Esophagus squamous epithelium (tissue), 5 donors: ENCODE data around the gene RREB1. TPM values are rescaled to one million over a fixed set of nuclear protein-coding genes. Genes with fewer than 3 reads are reported as not detected.

Experiments
- DNase-seq: peaks from one replicate; lab custom pipeline; 2025; lab: John Stamatoyannopoulos, UW
- H3K27ac ChIP-seq, 4 donors: fragments of 200-600 bp; sonication (generic); one replicate each; pipeline ENCODE4 v1.5.1; 2016 to 2019; ENCODE audit warnings: mild to moderate bottlenecking in 1 of 4
- H3K27me3 ChIP-seq, 4 donors: fragments of 200-600 bp; sonication (generic); 1 replicate in 3 of 4; 2 replicates in 1 of 4; pipeline versions ENCODE4 v1.5.1 to v1.6.0; 2017 to 2021; ENCODE audit warnings: antibody characterized with exemption in 1 of 4
- H3K36me3 ChIP-seq, 3 donors: fragments of 200-600 bp; sonication (generic); one replicate each; pipeline ENCODE4 v1.5.1; 2016 to 2019
- H3K4me1 ChIP-seq, 3 donors: fragments of 200-600 bp; sonication (generic); one replicate each; pipeline ENCODE4 v1.5.1; 2017 to 2019
- H3K4me3 ChIP-seq, 4 donors: fragments of 200-600 bp; sonication (generic); 1 replicate in 3 of 4; 2 replicates in 1 of 4; pipeline ENCODE4 v1.5.1; 2016 to 2019; ENCODE audit warnings: mild to moderate bottlenecking in 2 of 4, moderate library complexity in 1 of 4
- H3K9me3 ChIP-seq, 3 donors: fragments of 200-600 bp; sonication (generic); one replicate each; pipeline ENCODE4 v1.5.1; 2016 to 2019
- CTCF ChIP-seq, 6 experiments: fragments of 450-650 bp in 4 of 6; fragments of 200-600 bp in 2 of 6; sonication (generic) in 2 of 6; IDR thresholded peaks; one replicate each; pipeline ENCODE4 v1.5.1; 2016 to 2019; ENCODE audit warnings: antibody characterized with exemption in 6 of 6, mild to moderate bottlenecking in 4 of 6, moderate library complexity in 4 of 6
- POLR2A ChIP-seq, 4 donors: fragments of 450-650 bp; IDR thresholded peaks; one replicate each; pipeline ENCODE4 v1.6.1; 2017; ENCODE audit warnings: antibody characterized with exemption in 4 of 4, mild to moderate bottlenecking in 4 of 4, moderate library complexity in 3 of 4
- WGBS, 2 donors: methylation state at CpG; one replicate each; pipeline ENCODE4 v1.1.5; 2018; 5-methylcytosine and 5-hydroxymethylcytosine counted together
- intact Hi-C: fragments of 100-400 bp; cut with DNase I; formaldehyde crosslinking; loops from one replicate; pipeline ENCODE4 v1.15.0; 2022
- total RNA-seq, 4 donors: library from RNA; depleted of rRNA; stranded (reverse); fragments of >200 nt; gene quantifications; one replicate each; pipeline ENCODE4 v1.1.0, GENCODE V29; 2016
- donor health status: DM: yes; HTN: yes; CAD: no.

The RREB1 gene
- total RNA-seq, 4 donors from 2014 or later: 41.7 to 79.6 (median 57.5) TPM

GRCh38 chr6:7137335-7138045, 29.7 kb downstream of the RREB1 start:
- H3K36me3 ChIP-seq: peaks cover 0 to 5% (median 0%) of the 10 kb centered on the region in 3 donors
- WGBS, 2 donors: 13 to 16% methylated on average over 8 to 11 of the region's 11 CpGs
- peak in 1 of 4 donors; percentile 20 for TF ChIP-seq POLR2A (IDR thresholded peaks at IDR 0.05)
- no peak for TF ChIP-seq CTCF (IDR thresholded peaks at IDR 0.05)
- peak overlapping the region; percentile 41 to 96 (median 87) for H3K27ac ChIP-seq
- no peaks in the 10 kb centered on the region for H3K27me3 ChIP-seq
- peaks cover 31 to 79% (median 43%) of the 10 kb centered on the region in 3 donors for H3K4me1 ChIP-seq
- no peak for DNase-seq
- H3K9me3 ChIP-seq: no peaks in the 10 kb centered on the region
- intact Hi-C loops: no loop called here
- H3K4me3 ChIP-seq: peak overlapping the region in 3 of 4 donors; percentile 2 to 38 (median 9)

- Histone ChIP-seq H3K27me3 (no peaks in the 10 kb centered on the region), H3K4me1 (peaks cover 32 to 79% (median 44%) of the 10 kb centered on the region in 3 donors), H3K4me3 (no peak overlapping the region), H3K36me3 (peaks cover 0 to 3% (median 0%) of the 10 kb centered on the region in 3 donors), H3K9me3 (no peaks in the 10 kb centered on the region), H3K27ac (peak overlapping the region; percentile 41 to 96 (median 78))
- WGBS, 2 donors: 33 to 51% methylated on average over 2 of the region's 2 CpGs
- intact Hi-C loops: no loop called here
- no peak for DNase-seq
- no peak for TF ChIP-seq CTCF (IDR thresholded peaks at IDR 0.05)
These were observed 30.3 kb downstream of the RREB1 start for GRCh38 chr6:7138046-7138531.

- intact Hi-C loops: no loop called here
- Histone ChIP-seq H3K27ac (peak overlapping the region; percentile 41 to 96 (median 78)), H3K4me1 (peaks cover 32 to 88% (median 49%) of the 10 kb centered on the region in 3 donors), H3K27me3 (no peaks in the 10 kb centered on the region), H3K9me3 (no peaks in the 10 kb centered on the region), H3K4me3 (no peak overlapping the region), H3K36me3 (no peaks in the 10 kb centered on the region)
- no peak for DNase-seq
- TF ChIP-seq POLR2A (IDR thresholded peaks at IDR 0.05): no peak
- no peak for TF ChIP-seq CTCF (IDR thresholded peaks at IDR 0.05)
- 39 to 50% methylated on average over 1 of the region's 1 CpG for WGBS, 2 donors
These were observed 31.2 kb downstream of the RREB1 start for GRCh38 chr6:7138921-7139358.

- no peaks in the 10 kb centered on the region for H3K27me3 ChIP-seq
- H3K27ac ChIP-seq: peak overlapping the region in 3 of 4 donors; percentile 96 to 98 (median 96)
- TF ChIP-seq POLR2A (IDR thresholded peaks at IDR 0.05) (no peak), CTCF (IDR thresholded peaks at IDR 0.05) (no peak)
- no peaks in the 10 kb centered on the region for H3K36me3 ChIP-seq
- H3K4me3 ChIP-seq: peak overlapping the region in 2 of 4 donors; percentile 67 to 77
- intact Hi-C loops: no loop called here
- peaks cover 39 to 97% (median 54%) of the 10 kb centered on the region in 3 donors for H3K4me1 ChIP-seq
- DNase-seq: no peak
- 73 to 85% methylated on average over 7 of the region's 7 CpGs for WGBS, 2 donors
- no peaks in the 10 kb centered on the region for H3K9me3 ChIP-seq
These were observed 32.2 kb downstream of the RREB1 start for GRCh38 chr6:7139835-7140470.
